HepG2 (cell line): ENCODE measurements around the gene POU2AF3. TPM values are rescaled to one million over a fixed set of nuclear protein-coding genes. Genes with fewer than 3 reads are reported as not detected.

Experiments
- AGO2 ChIP-seq: fragments of 200-400 bp; formaldehyde crosslinking; optimal IDR thresholded peaks from 2 replicates; pipeline ENCODE3; 2017; ENCODE audit warnings: mild to moderate bottlenecking, low read depth, low read length, moderate library complexity
- CC2D1A ChIP-seq: sonication (generic); formaldehyde crosslinking; IDR thresholded peaks from 2 replicates; pipeline ENCODE4 v1.8.1; 2023; ENCODE audit warnings: mild to moderate bottlenecking, missing genetic modification reagents
- DR1 ChIP-seq: sonication (generic); formaldehyde crosslinking; IDR thresholded peaks from 2 replicates; pipeline ENCODE4 v1.8.0; 2021; ENCODE audit warnings: mild to moderate bottlenecking, missing genetic modification reagents, inconsistent platforms
- EP300 ChIP-seq, 3 experiments: sonication (generic) in 1 of 3; formaldehyde crosslinking in 1 of 3; IDR thresholded peaks; 2 replicates each; pipeline versions ENCODE4 v1.5.1 to v1.6.1; 2011 to 2020; ENCODE audit warnings: low read depth in 2 of 3, low read length in 2 of 3, borderline replicate concordance in 1 of 3, improper control_type of control experiment in 1 of 3, mild to moderate bottlenecking in 1 of 3, missing genetic modification reagents in 1 of 3, moderate library complexity in 1 of 3
- FOSL1 ChIP-seq: sonication (generic); formaldehyde crosslinking; IDR thresholded peaks from 2 replicates; pipeline ENCODE4 v1.9.0; 2021; ENCODE audit warnings: missing genetic modification reagents, borderline replicate concordance
- GATAD2A ChIP-seq: IDR thresholded peaks from 2 replicates; pipeline ENCODE4 v1.6.1; 2016
- IRF2 ChIP-seq: IDR thresholded peaks from 2 replicates; pipeline ENCODE4 v1.6.1; 2018; ENCODE audit warnings: missing genetic modification reagents, missing compliant biosample characterization
- JARID2 ChIP-seq: sonication (generic); formaldehyde crosslinking; IDR thresholded peaks from 2 replicates; pipeline ENCODE4 v1.8.1; 2023; ENCODE audit warnings: missing genetic modification reagents, inconsistent platforms; ENCODE audit not compliant: insufficient replicate concordance
- PAF1 ChIP-seq: IDR thresholded peaks from 2 replicates; pipeline ENCODE4 v1.6.1; 2016; ENCODE audit warnings: missing genetic modification reagents, missing compliant biosample characterization
- POLR2A ChIP-seq, 2 experiments: IDR thresholded peaks; 2 replicates each; pipeline ENCODE4 v1.6.1; 2011; ENCODE audit warnings: low read depth in 2 of 2, low read length in 2 of 2, mild to moderate bottlenecking in 1 of 2, moderate library complexity in 1 of 2; ENCODE audit not compliant: insufficient read depth in 1 of 2
- RBAK ChIP-seq: sonication (generic); formaldehyde crosslinking; IDR thresholded peaks from 2 replicates; pipeline ENCODE4 v1.5.1; 2020; ENCODE audit warnings: mild to moderate bottlenecking, missing genetic modification reagents
- SALL1 ChIP-seq: sonication (generic); formaldehyde crosslinking; IDR thresholded peaks from 2 replicates; pipeline ENCODE4 v1.8.0; 2022; ENCODE audit warnings: mild to moderate bottlenecking, missing genetic modification reagents
- SAP130 ChIP-seq: IDR thresholded peaks from 2 replicates; pipeline ENCODE4 v1.6.1; 2016; ENCODE audit warnings: low read depth
- TFAP4 ChIP-seq: sonication (generic); IDR thresholded peaks from 2 replicates; pipeline ENCODE4 v1.6.1; 2016; ENCODE audit warnings: low read depth, borderline replicate concordance
- U2AF1 ChIP-seq: fragments of 200-400 bp; formaldehyde crosslinking; optimal IDR thresholded peaks from 2 replicates; pipeline ENCODE3; 2017; ENCODE audit warnings: mild to moderate bottlenecking, low read depth, low read length
- YY1 ChIP-seq: IDR thresholded peaks from 2 replicates; pipeline ENCODE4 v1.6.1; 2011; ENCODE audit warnings: low read length, low read depth, moderate library complexity, mild to moderate bottlenecking; ENCODE audit not compliant: insufficient read depth, insufficient replicate concordance
- ZHX1 ChIP-seq: sonication (generic); formaldehyde crosslinking; IDR thresholded peaks from 2 replicates; pipeline ENCODE4 v1.8.1; 2022; ENCODE audit warnings: low read depth, mild to moderate bottlenecking, missing genetic modification reagents
- ZNF33A ChIP-seq: sonication (generic); formaldehyde crosslinking; IDR thresholded peaks from 2 replicates; pipeline ENCODE4 v1.5.1; 2020; ENCODE audit warnings: missing genetic modification reagents, mild to moderate bottlenecking, moderate library complexity, borderline replicate concordance
- ZNF383 ChIP-seq: sonication (generic); formaldehyde crosslinking; IDR thresholded peaks from 2 replicates; pipeline ENCODE4 v1.4.0; 2020; ENCODE audit warnings: missing genetic modification reagents, mild to moderate bottlenecking, borderline replicate concordance
- ZNF556 ChIP-seq: sonication (generic); formaldehyde crosslinking; IDR thresholded peaks from 2 replicates; pipeline ENCODE4 v1.4.0; 2020; ENCODE audit warnings: mild to moderate bottlenecking, missing genetic modification reagents, borderline replicate concordance
- polyA plus RNA-seq, 8 experiments: library from polyadenylated mRNA; depleted of rRNA in 3 of 8; stranded (reverse) in 7 of 8; unstranded in 1 of 8; fragments of >200 nt; fragmentation: Illumina TruSeq in 4 of 8; extraction: Trizol in 4 of 8; gene quantifications; 2 replicates each; pipeline versions ENCODE4 v1.2.1 to v1.2.3, GENCODE V29; 2011 to 2016; ENCODE audit warnings: low read depth in 4 of 8, missing spikeins in 1 of 8, mixed read lengths in 1 of 8; ENCODE audit not compliant: insufficient read depth in 1 of 8
- total RNA-seq, 5 experiments: library from RNA; depleted of rRNA; stranded (reverse); fragments of >200 nt; fragmentation: Illumina TruSeq; extraction: Trizol; gene quantifications; 2 replicates each; pipeline ENCODE4 v1.2.3, GENCODE V29; 2016; ENCODE audit warnings: low read depth in 1 of 5

The POU2AF3 gene
- total and polyA plus RNA-seq, 2 of the 13 experiments (the other 11 are each of a cell fraction or from before 2014, with no cell fraction given): 7.8 to 71.2 TPM

GRCh38 chr11:111320728-111321568 is 22.6 kb downstream of the POU2AF3 start (continued):
- TF ChIP-seq YY1: peak; percentile 87
- TF ChIP-seq ZNF383: no peak
- TF ChIP-seq JARID2 (CRISPR knock-in tag): no peak
- TF ChIP-seq FOSL1 (CRISPR knock-in tag): no peak
- peak in 1 of 2 experiments; percentile 25; a peak in 1 of 4 replicates for TF ChIP-seq EP300 (IDR thresholded peaks at IDR 0.05; ENCODE audit: low read depth in 2 of 2, low read length in 2 of 2)
- TF ChIP-seq EP300 (CRISPR knock-in tag; IDR thresholded peaks at IDR 0.05; ENCODE audit: borderline replicate concordance): no peak
- TF ChIP-seq DR1 (CRISPR knock-in tag): no peak
- no peak for TF ChIP-seq AGO2
- peak; percentile 33 for TF ChIP-seq SAP130 (CRISPR knock-in tag)
- no peak for TF ChIP-seq PAF1 (CRISPR knock-in tag)
- TF ChIP-seq GATAD2A (CRISPR knock-in tag): 0 out of 2 replicates have a peak, but pooled peaks have one; percentile 27
- TF ChIP-seq U2AF1: peak; percentile 55
- TF ChIP-seq IRF2: 0 out of 2 replicates have a peak, but pooled peaks have one; percentile 35
- TF ChIP-seq ZNF33A (CRISPR knock-in tag): no peak
- peak; percentile 14; the same call in 1 of the 2 replicates for TF ChIP-seq TFAP4
- TF ChIP-seq SALL1 (CRISPR knock-in tag): peak; percentile 31
- peak; percentile 86 for TF ChIP-seq RBAK
- TF ChIP-seq ZHX1 (CRISPR knock-in tag): 0 out of 2 replicates have a peak, but pooled peaks have one; percentile 69
- 0 out of 2 replicates have a peak, but pooled peaks have one; percentile 33 for TF ChIP-seq ZNF556 (CRISPR knock-in tag)
- TF ChIP-seq POLR2A (IDR thresholded peaks at IDR 0.05; ENCODE audit: insufficient read depth in 1 of 2, low read depth in 2 of 2, low read length in 2 of 2): peak in 1 of 2 experiments; percentile 49; a peak in 1 of 4 replicates
- no peak for TF ChIP-seq CC2D1A (CRISPR knock-in tag)
